ENCODE data around the gene TBC1D3.
"Not testable (repeated sequence)": the region's sequence is repeated elsewhere in the genome, so short reads cannot be mapped to it uniquely, and the experiment has no call there.

TBC1D3 gene

GRCh38 chr17:38192455-38192854 lies at the start of gene TBC1D3:
Gene TBC1D3, minus strand, starts transcription at chr17:38192555. Its CDS starts 1,526 bp downstream, at chr17:38191029.
- not testable (repeated sequence) for DNase-seq (ENCODE audit: low read depth)

DNA sequence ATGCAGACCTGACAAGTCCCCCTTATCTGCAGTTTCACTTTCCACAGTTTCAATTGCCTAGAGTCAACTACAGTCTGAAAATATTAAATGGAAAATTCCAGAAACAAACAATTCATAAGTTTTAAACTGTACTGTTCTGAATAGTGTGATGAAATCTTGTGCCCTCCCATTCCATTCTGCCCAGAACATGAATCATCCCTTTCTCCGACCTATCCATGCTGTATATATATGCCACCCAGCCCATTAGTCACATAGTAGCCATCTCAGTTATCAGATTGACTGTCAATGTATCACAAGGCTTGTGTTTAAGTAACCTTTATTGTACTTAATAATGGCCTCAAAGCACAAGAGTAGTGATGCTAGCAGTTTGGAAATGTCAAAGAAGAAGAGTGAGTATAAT lies 40.4 kb upstream of the TBC1D3 start:
- DNase-seq (ENCODE audit: low read depth): not testable (repeated sequence)

DNA sequence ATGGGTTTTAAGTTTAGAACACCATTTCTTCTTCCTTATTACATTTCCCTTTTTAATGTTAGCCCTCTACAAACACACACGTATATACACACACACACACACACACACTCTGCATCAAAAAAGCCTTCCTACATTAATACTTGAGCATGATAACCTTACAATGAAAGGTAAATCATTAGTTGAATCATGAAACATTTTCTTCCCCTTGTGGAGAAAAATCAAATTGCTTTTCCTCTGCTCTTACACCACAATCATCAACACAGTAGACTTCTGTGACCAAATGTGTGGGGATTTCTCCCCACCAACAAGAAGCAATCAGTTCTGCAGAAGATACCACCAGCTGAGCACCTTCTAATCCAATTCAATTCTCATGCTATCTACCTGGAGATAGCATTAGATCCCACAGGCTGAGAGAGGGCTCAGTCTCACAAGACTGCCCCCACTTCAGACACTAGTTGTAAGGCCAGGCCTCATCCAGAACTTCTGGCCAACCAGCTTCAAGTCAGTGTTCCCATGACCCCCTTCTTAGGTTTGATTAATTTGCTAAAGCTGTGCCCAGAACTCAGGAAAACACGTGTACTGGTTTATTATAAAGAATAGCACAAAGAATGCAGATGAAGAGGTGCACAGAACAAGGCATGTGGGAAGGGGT lies 33.6 kb upstream of the TBC1D3 start:
- not testable (repeated sequence) for DNase-seq (ENCODE audit: low read depth)

DNA sequence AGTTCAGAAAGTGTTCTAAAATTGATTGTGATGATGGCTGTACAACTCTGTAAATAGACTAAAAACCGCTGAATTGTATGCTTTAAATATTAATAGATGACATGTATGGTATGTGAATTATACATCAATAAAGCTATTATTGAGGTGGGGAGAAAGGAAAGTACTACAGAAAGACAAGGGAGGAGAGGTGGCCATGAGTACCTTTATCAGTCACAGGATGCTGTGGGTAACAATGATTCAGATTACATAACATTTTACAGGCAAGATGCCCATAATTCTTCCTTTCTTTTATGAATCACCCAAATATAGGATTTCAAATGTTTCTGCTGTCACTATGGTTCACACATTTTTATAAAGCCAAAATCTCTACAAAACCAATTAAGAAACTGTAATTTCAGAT lies 28.5 kb upstream of the TBC1D3 start:
- not testable (repeated sequence) for DNase-seq (ENCODE audit: low read depth)

- not testable (repeated sequence) for DNase-seq (ENCODE audit: low read depth)
Observed at GRCh38 chr17:38200271-38200670, 7.9 kb upstream of the TBC1D3 start.

DNA sequence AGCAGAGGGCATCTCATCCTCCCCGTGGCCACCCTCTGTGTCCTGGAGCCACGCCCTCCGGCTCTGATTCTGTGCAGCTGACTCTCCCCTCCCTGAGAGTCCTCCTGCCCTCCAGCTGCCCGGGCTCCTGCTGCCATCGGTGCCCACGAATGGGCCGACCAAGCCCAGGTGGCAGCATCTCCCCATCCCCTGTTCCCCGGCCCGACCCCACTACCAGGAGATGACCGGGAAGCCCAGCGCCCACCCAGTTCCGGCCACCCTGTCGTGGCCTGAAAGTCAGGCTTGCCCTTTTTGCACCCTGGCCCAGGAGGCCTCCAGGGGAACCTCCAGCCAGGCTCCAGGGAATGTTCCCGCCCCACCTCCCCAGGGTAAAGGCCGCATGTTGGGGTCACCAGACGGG lies 57.5 kb downstream of the TBC1D3 start:
- not testable (repeated sequence) for DNase-seq (ENCODE audit: low read depth)

Measured in stimulated activated CD8-positive, alpha-beta memory T cell treated with anti-CD3 and anti-CD28 coated beads, Interleukin-12 subunit alpha, Interleukin-12 subunit beta, amount 100 ng/mL, for 4 hours (primary cell).